ENCODE results near the gene TMEM181.
"Not testable (repeated sequence)": the region's sequence is repeated elsewhere in the genome, so short reads cannot be mapped to it uniquely, and the experiment has no call there.

The TMEM181 gene

GRCh38 chr6:158548418-158549161 is 11.3 kb upstream of the TMEM181 start:
- no peak overlapping the region for H3K4me3 ChIP-seq (ENCODE audit: low read depth, low read length)
- no peak for TF ChIP-seq CTCF (IDR thresholded peaks at IDR 0.05; ENCODE audit: low read depth, low read length, missing control alignments)
- no peaks in the 10 kb centered on the region for H3K36me3 ChIP-seq (replicated peaks)
- no peak for DNase-seq
- in situ Hi-C loops (cut with HindIII; ENCODE audit: low pct_ligation_motif_present, low sequenced_read_pairs), result no loop called here
- H3K27ac ChIP-seq, result no peak overlapping the region
- peaks cover 1% of the 10 kb centered on the region for H3K27me3 ChIP-seq (replicated peaks)

DNA sequence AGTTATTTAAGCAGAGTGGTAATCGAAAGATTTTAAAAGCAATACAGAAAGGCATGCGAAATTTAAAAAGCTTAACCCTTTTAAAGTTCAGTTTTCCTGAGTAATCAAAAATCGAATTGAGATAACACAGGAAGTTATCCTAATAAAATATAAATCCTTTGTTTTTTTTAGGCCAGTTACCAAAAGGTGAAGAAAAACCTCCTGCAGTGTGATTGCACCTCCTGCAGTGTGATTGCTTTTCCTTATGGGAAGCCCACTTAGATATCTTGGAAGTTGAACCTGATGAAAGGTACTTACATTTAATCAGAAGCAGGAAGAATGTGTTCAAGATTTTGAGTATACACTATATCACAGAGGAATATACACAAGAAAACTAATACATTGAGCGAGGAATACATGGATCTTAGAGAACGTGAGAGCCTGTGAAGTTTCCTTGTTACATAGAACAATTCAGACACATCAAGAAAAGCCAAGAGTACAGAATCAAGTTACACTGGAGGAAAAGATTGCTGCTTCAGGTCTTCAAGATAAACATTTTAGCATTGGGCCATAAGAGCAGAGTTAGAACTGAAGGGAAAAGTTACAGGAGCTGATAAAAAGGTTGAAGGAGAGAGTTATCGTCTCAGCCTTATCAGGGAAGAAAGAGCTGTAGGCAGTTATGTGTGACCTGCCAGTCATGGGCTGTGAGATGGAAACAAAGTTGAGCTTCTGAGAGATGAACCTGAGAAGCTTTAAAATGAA is 7.7 kb upstream of the TMEM181 start:
- in situ Hi-C loops (cut with HindIII; ENCODE audit: low pct_ligation_motif_present, low sequenced_read_pairs), result no loop called here
- H3K27ac ChIP-seq, result no peak overlapping the region
- no peak for TF ChIP-seq CTCF (IDR thresholded peaks at IDR 0.05; ENCODE audit: low read depth, low read length, missing control alignments)
- H3K36me3 ChIP-seq (replicated peaks), result no peaks in the 10 kb centered on the region
- H3K4me3 ChIP-seq (ENCODE audit: low read depth, low read length), result no peak overlapping the region
- H3K27me3 ChIP-seq (replicated peaks), result no peaks in the 10 kb centered on the region
- DNase-seq, result no peak

DNA sequence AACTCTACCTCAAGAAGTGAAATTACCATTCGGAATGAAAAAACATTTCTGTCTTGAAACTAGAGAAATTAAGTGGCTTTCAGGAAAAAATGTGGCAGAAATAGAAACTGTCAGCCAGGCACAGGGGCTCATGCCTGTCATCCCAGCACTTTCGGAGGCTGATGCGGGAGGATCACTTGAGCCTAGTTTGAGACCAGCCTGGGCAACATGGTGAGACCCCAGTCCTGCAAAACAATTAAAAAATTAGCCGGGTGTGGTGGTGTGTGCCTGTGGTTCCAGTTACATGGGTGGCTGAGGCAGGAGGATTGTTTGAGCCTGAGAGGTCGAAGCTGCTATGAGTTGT is 7.1 kb upstream of the TMEM181 start:
- H3K27ac ChIP-seq, result no peak overlapping the region
- TF ChIP-seq CTCF (IDR thresholded peaks at IDR 0.05; ENCODE audit: low read depth, low read length, missing control alignments), result no peak
- no peak overlapping the region for H3K4me3 ChIP-seq (ENCODE audit: low read depth, low read length)
- DNase-seq, result no peak
- no peaks in the 10 kb centered on the region for H3K27me3 ChIP-seq (replicated peaks)
- in situ Hi-C loops (cut with HindIII; ENCODE audit: low pct_ligation_motif_present, low sequenced_read_pairs), result no loop called here
- H3K36me3 ChIP-seq (replicated peaks), result no peaks in the 10 kb centered on the region

DNA sequence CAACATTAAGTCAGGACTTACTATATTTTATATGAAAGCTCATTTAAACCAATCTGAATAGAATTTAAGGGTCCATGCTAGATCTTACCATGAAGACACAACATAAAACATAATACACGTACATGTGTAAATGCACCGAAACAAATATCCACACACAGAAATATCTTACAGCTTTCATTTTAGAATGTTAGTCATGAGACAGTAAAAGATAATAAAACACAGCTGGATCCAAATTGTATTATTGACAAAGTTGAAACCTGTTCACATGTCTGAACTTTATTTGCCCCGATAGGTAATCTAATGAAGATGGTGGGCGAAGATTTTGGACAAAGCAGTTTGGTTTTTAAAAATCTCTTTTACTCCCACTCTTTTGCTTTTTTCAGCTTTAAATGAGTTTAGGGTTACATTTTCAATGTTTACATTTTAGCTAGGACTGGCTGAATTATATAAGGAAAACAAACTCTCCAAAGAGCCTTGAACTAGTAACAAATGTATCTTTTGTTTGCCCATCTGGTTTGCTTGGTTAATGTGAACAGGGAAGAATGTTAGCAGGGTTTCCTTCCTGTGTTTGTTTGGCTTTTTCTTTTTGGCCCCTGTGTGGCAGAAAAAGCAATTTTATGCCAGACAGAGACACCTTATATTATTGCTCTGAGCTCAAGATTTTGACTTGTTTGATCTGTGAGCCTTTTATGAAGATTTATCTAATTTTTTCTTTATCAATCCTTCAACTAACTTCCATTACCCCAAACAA is 5.1 kb upstream of the TMEM181 start:
- DNase-seq, result no peak
- in situ Hi-C loops (cut with HindIII; ENCODE audit: low pct_ligation_motif_present, low sequenced_read_pairs), result no loop called here
- Histone ChIP-seq H3K27ac (no peak overlapping the region), H3K4me3 (ENCODE audit: low read depth, low read length) (no peak overlapping the region), H3K36me3 (replicated peaks) (no peaks in the 10 kb centered on the region), H3K27me3 (replicated peaks) (no peaks in the 10 kb centered on the region)
- TF ChIP-seq CTCF (IDR thresholded peaks at IDR 0.05; ENCODE audit: low read depth, low read length, missing control alignments), result no peak

GRCh38 chr6:158556113-158556512 is 3.8 kb upstream of the TMEM181 start:
- no peaks in the 10 kb centered on the region for H3K36me3 ChIP-seq (replicated peaks)
- H3K27ac ChIP-seq, result no peak overlapping the region
- H3K4me3 ChIP-seq (ENCODE audit: low read depth, low read length), result no peak overlapping the region
- TF ChIP-seq CTCF (IDR thresholded peaks at IDR 0.05; ENCODE audit: low read depth, low read length, missing control alignments), result no peak
- H3K27me3 ChIP-seq (replicated peaks), result no peaks in the 10 kb centered on the region
- no peak for DNase-seq
- in situ Hi-C loops (cut with HindIII; ENCODE audit: low pct_ligation_motif_present, low sequenced_read_pairs), result no loop called here

- H3K4me3 ChIP-seq (ENCODE audit: low read depth, low read length); H3K27me3 ChIP-seq (replicated peaks); H3K36me3 ChIP-seq (replicated peaks); DNase-seq; in situ Hi-C loops (cut with HindIII; ENCODE audit: low pct_ligation_motif_present, low sequenced_read_pairs); H3K27ac ChIP-seq: not testable (repeated sequence)
These were observed 2.8 kb upstream of the TMEM181 start for GRCh38 chr6:158557110-158557509.

Data from brain microvascular endothelial cell (primary cell).